Choroid plexus epithelial cell (primary cell): ENCODE measurements around the gene NUP107.
"Not testable (repeated sequence)": the region's sequence is repeated elsewhere in the genome, so short reads cannot be mapped to it uniquely, and the experiment has no call there.

Experiments used
- DNase-seq: peaks from one replicate; pipeline ENCODE4 v3.0.0-alpha.2; 2010; ENCODE audit warnings: low read depth
- H3K4me3 ChIP-seq: 2 replicates; pipeline ENCODE4 v1.5.1; 2011; ENCODE audit warnings: low read depth, mild to moderate bottlenecking, control low read depth, low read length, moderate library complexity
- TF ChIP-seq, protein P1 (sequence below): conservative IDR thresholded peaks from 2 replicates; pipeline ENCODE4 v1.5.1; 2011; ENCODE audit warnings: low read depth, mild to moderate bottlenecking, control low read depth, inconsistent platforms, low read length, moderate library complexity

The NUP107 gene

DNA sequence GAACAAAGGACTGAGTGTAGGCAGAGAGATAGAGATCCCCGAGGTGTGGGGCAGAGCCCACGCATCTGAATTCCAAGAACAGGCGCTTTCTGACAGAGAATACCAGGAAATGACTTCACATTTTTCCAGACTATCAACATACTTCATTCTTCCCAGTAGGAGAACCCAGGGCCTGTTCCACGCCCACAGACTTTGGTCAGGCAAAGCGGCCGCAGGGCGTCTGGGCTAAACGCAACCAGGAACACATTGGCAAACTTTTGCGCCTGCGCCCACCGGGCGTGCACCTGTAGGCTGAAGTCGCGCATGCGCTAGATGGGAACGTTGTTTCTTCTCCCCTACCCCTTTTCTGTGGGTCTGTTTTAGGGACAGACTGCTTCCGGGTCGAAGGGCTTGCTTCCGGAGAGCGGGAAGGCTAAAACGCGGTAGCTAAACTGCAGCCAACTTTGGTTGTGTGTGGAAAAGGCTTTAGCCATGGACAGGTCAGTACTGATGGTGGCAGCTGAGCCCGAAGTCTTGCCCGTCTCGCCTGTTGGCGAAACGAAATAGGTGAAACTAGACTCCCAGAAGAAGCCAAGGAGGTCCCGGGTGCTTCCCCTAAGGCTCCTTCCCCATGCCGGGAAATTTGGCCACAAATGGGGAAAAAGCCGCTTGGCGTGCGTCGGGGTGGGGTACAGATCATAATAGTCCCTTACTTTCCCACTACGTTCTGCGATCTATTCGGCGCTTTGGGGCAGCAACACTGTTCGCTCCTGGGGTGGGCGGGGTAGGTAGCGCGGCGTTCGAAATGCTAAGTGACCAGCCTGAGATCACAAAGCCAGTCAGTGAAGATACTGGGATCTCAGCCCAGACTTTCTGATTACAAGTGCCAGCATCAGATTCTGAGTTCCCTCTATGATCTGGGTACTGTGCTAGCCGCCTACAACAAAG lies at the start of gene NUP107:
Gene NUP107, plus strand, starts transcription at position 384 of the 927 bp plus-strand sequence. Its CDS starts 88 bp downstream, at position 472.
- TF ChIP-seq, protein P1, sequence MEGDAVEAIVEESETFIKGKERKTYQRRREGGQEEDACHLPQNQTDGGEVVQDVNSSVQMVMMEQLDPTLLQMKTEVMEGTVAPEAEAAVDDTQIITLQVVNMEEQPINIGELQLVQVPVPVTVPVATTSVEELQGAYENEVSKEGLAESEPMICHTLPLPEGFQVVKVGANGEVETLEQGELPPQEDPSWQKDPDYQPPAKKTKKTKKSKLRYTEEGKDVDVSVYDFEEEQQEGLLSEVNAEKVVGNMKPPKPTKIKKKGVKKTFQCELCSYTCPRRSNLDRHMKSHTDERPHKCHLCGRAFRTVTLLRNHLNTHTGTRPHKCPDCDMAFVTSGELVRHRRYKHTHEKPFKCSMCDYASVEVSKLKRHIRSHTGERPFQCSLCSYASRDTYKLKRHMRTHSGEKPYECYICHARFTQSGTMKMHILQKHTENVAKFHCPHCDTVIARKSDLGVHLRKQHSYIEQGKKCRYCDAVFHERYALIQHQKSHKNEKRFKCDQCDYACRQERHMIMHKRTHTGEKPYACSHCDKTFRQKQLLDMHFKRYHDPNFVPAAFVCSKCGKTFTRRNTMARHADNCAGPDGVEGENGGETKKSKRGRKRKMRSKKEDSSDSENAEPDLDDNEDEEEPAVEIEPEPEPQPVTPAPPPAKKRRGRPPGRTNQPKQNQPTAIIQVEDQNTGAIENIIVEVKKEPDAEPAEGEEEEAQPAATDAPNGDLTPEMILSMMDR, result peak; percentile 32
- H3K4me3 ChIP-seq, result peak within 1 kb of the TSS; percentile 79
- peak; percentile 99 for DNase-seq

DNA sequence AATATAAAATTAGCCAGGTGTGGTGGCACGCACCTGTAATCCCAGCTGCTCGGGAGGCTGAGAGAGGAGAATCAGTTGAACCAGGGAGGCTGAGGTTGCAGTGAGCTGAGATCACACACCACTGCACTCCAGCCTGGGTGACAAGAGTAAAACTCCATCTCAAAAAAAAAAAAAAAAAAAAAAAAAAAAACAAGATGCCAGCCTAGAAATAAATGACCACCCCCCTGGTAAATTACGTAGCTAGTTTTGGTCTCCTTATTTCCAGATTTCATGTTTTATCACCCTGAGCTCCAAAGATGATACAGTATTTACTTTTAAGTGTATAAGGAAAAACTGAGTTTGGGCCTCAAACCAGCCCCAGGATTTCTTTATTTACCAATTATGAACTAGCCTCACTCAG lies 49.3 kb upstream of the NUP107 start:
- not testable (repeated sequence) for H3K4me3 ChIP-seq, DNase-seq

DNA sequence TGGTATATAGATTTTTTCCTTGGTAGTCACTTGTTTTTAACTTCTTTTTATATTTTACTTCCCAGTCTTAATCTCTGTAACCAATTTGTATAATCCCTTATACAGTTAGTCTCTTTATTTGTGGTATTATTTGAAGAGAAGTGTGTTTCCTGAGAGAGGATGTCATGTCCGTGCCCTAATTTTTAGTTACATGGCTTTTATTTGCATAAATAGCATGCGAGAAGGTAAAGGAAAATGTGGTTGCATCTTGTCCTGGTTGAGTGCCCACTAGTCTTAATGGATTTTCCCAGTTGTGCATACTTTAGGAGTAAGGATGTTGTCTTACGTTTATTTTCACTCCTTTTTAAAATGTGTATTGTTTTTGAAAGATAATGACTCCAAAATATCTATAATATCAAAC lies 48.6 kb upstream of the NUP107 start:
- TF ChIP-seq, protein P1, result no peak
- H3K4me3 ChIP-seq, result no peak overlapping the region
- no peak for DNase-seq

DNA sequence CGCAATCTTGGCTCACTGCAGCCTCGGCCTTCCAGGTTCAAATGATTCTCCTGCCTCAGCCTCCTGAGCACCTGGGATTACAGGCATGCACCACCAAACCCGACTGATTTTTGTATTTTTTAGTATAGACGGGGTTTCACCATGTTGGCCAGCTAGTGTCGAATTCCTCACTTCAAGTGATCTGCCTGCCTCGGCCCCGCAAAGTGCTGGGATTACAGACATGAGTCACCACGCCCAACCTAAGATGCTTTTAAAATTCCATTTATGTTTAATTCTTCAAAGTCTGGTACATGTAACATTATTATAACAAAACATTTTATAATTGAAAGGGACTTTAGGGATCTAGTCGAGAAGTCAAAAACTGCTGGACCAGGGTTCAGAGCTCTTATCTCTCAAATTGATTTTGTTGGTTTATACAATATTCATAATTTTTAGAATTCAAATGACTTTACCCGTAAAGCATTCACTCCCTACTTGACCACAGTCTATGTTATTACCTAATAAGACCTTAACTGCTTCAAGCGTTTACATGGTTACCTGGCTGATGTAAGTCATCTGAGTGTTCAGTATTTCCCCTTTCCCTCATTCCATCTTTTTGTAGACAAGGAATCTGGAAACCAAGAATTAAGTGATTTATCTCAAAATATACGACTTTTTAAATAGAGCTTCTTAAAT lies 47.9 kb upstream of the NUP107 start:
- DNase-seq, result peak; percentile 37
- TF ChIP-seq, protein P1, result no peak

DNA sequence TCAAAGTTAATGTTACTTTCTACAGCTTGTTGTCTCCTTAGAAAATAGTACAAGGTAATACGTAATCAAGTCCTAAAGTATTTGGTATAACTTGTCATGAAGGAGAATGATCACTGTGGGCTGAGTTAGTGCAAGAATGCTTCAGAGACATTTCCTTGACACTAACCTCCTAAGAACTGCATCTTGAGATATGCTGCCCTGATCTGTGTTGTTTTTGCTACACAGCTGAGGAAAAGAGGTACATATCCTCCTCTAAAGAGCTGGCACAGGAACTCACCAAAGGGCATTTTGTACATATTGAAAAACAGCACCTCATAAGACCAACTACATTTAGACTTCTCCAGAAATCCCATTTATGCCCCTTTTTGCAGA lies 47.4 kb upstream of the NUP107 start:
- DNase-seq, result no peak
- TF ChIP-seq, protein P1, result no peak
- no peak overlapping the region for H3K4me3 ChIP-seq

More for the DNA sequence above, 47.9 kb upstream of the NUP107 start:
- no peak overlapping the region for H3K4me3 ChIP-seq

DNA sequence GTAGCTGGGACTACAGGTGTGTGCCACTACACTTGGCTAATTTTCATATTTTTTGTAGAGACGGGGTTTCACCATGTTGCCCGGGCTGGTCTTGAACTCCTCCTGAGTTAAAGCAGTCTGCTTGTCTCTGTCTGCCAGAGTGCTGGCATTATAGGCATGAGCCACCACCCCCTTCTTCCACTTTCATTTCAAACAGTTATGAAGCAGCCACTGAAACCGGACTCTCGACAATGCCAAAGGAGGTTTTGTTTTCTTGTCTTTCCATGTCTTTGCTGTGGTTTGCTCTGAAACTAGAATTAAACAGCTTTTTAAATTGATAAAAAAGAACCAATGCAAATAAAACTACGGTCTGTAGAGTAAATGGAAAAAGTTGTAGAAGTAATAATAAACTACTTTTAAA lies 45.6 kb upstream of the NUP107 start:
- DNase-seq, result no peak
- H3K4me3 ChIP-seq, result no peak overlapping the region
- TF ChIP-seq, protein P1, result no peak

DNA sequence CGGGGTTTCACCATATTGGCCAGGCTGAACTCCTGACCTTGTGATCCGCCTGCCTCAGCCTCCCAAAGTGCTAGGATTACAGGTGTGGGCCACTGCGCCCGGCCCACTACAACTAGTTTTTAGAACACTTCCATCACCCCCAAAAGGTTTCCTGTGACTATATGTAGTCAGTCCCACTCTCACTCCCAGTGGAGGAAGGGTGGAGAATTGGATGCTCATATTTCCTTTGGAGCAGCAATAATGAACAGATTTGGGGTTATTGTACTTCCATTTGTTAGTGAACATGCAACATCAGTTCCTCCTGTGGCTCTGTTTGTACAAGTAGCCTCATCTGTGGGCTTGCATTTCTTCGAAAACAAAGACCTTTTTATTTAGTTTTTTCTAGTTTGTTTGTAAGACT lies 40.3 kb upstream of the NUP107 start:
- TF ChIP-seq, protein P1, result no peak
- DNase-seq, result no peak
- no peak overlapping the region for H3K4me3 ChIP-seq
